Measurements from ENCODE around the gene GLRX2. TPM values are rescaled to one million over a fixed set of nuclear protein-coding genes. Genes with fewer than 3 reads are reported as not detected.

The GLRX2 gene
- total RNA-seq, 1 donor from 2014 or later, result 33.1 TPM

- no peak for DNase-seq (ENCODE audit: low spot score)
- Mint-ChIP-seq H3K36me3 (ENCODE audit: low read depth) (no peaks in the 10 kb centered on the region), H3K4me1 (ENCODE audit: low read depth) (peaks cover 46% of the 10 kb centered on the region), H3K4me3 (ENCODE audit: unreplicated experiment) (no peak overlapping the region), H3K9me3 (ENCODE audit: low read depth) (peaks cover 5% of the 10 kb centered on the region), H3K27ac (ENCODE audit: unreplicated experiment) (peak overlapping the region; percentile 82), H3K27me3 (ENCODE audit: low read depth) (no peaks in the 10 kb centered on the region)
- no peak for TF ChIP-seq CTCF (IDR thresholded peaks at IDR 0.05)
Measured at GRCh38 chr1:193115629-193116227, 10.5 kb upstream of the GLRX2 start.

GRCh38 chr1:193114485-193115095, 9.4 kb upstream of the GLRX2 start:
- peak overlapping the region; percentile 17 for H3K27ac Mint-ChIP-seq (ENCODE audit: unreplicated experiment)
- H3K27me3 Mint-ChIP-seq (ENCODE audit: low read depth), result no peaks in the 10 kb centered on the region
- no peak for DNase-seq (ENCODE audit: low spot score)
- no peak overlapping the region for H3K4me3 Mint-ChIP-seq (ENCODE audit: unreplicated experiment)
- peaks cover 5% of the 10 kb centered on the region for H3K9me3 Mint-ChIP-seq (ENCODE audit: low read depth)
- TF ChIP-seq CTCF (IDR thresholded peaks at IDR 0.05), result no peak
- no peaks in the 10 kb centered on the region for H3K36me3 Mint-ChIP-seq (ENCODE audit: low read depth)
- peaks cover 53% of the 10 kb centered on the region for H3K4me1 Mint-ChIP-seq (ENCODE audit: low read depth)

GRCh38 chr1:193113992-193114332, 8.7 kb upstream of the GLRX2 start:
- H3K27ac Mint-ChIP-seq (ENCODE audit: unreplicated experiment), result peak overlapping the region; percentile 68
- H3K27me3 Mint-ChIP-seq (ENCODE audit: low read depth), result no peaks in the 10 kb centered on the region
- peaks cover 53% of the 10 kb centered on the region for H3K4me1 Mint-ChIP-seq (ENCODE audit: low read depth)
- no peak for TF ChIP-seq CTCF (IDR thresholded peaks at IDR 0.05)
- peaks cover 5% of the 10 kb centered on the region for H3K9me3 Mint-ChIP-seq (ENCODE audit: low read depth)
- no peaks in the 10 kb centered on the region for H3K36me3 Mint-ChIP-seq (ENCODE audit: low read depth)
- H3K4me3 Mint-ChIP-seq (ENCODE audit: unreplicated experiment), result no peak overlapping the region
- no peak for DNase-seq (ENCODE audit: low spot score)

DNA sequence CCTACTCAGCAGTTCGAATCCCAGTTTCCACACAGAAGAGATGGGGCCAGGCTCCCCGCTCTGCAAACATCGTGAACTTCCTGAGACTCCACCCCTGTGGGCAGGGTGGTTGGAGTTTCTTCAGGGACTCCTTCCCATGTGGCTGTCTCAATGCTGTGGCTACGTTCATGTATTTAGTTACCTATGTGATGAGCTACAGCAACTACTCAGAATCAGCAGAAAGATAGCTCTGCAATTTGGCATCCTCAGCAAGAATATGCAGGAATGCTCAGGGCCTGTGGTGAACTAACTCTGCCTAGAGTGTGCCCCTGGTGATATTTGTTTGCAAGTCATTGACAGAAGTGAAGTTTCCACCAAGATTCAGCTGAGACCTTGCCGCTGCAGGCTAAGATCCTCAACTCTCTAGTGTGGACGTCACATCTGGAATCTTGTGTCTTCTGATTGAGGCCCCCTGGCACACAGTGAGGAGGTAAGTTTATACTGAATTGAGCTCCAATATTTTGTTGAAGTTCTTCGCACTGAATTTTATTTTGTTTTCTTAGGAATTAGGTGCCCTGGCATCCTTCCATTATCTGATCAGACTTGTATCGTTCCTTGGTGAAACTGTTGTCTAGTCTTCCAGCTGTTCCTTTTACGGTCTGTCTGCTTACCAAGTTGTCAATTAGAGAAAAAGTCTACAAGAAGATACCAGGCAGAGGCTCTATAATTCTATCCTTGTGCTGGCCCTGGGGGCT, 8.2 kb upstream of the GLRX2 start:
- no peaks in the 10 kb centered on the region for H3K27me3 Mint-ChIP-seq (ENCODE audit: low read depth)
- DNase-seq (ENCODE audit: low spot score), result no peak
- no peak overlapping the region for H3K4me3 Mint-ChIP-seq (ENCODE audit: unreplicated experiment)
- no peaks in the 10 kb centered on the region for H3K36me3 Mint-ChIP-seq (ENCODE audit: low read depth)
- H3K4me1 Mint-ChIP-seq (ENCODE audit: low read depth), result peaks cover 53% of the 10 kb centered on the region
- peaks cover 5% of the 10 kb centered on the region for H3K9me3 Mint-ChIP-seq (ENCODE audit: low read depth)
- TF ChIP-seq CTCF (IDR thresholded peaks at IDR 0.05), result no peak
- peak overlapping the region; percentile 94 for H3K27ac Mint-ChIP-seq (ENCODE audit: unreplicated experiment)

DNA sequence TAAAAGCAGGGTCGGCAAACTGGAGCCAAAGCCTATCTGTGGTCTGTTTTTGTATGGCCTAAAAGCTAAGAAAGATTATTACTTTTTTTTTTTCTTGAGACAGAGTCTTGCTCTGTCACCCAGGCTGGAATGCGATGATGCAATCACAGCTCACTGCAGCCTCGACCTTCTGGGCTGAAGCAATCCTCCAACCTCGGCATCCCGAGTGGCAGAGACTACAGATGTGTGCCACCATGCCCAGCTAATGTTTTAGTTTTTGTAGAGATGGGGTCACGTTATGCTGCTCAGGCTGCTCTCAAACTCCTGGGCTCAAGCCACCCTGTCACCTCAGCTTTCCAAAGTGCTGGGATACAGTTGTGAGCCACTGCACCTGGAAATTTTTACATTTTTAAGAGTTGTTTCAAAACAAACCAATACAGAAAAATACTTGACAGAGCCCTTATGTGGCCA, 6.5 kb upstream of the GLRX2 start:
- Mint-ChIP-seq H3K27me3 (ENCODE audit: low read depth) (no peaks in the 10 kb centered on the region), H3K4me3 (ENCODE audit: unreplicated experiment) (peak overlapping the region; percentile 22), H3K9me3 (ENCODE audit: low read depth) (peaks cover 5% of the 10 kb centered on the region), H3K4me1 (ENCODE audit: low read depth) (peaks cover 53% of the 10 kb centered on the region), H3K27ac (ENCODE audit: unreplicated experiment) (peak overlapping the region; percentile 94), H3K36me3 (ENCODE audit: low read depth) (no peaks in the 10 kb centered on the region)
- no peak for TF ChIP-seq CTCF (IDR thresholded peaks at IDR 0.05)
- DNase-seq (ENCODE audit: low spot score), result no peak
